ENCODE data around the gene LRCH2.

DNA sequence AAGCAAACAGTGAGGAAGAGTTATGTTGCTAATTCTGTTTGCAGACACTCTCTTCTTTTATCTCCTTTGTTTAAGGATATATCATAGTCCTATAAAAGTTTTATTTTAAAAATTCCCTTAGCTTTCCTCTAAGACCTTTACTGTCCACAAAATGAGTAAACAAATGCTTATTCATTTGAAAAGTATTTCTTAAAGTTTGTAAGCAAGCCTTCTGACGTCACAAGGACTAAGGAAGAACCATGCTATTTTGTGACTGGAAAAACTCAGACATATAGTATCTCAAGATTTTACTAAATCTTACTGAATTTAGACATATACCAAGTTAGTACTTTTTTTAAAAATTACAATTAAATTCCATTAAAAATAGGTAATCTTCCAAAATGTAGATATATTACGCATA is 49.9 kb downstream of the LRCH2 start:
- TF ChIP-seq, protein P1, sequence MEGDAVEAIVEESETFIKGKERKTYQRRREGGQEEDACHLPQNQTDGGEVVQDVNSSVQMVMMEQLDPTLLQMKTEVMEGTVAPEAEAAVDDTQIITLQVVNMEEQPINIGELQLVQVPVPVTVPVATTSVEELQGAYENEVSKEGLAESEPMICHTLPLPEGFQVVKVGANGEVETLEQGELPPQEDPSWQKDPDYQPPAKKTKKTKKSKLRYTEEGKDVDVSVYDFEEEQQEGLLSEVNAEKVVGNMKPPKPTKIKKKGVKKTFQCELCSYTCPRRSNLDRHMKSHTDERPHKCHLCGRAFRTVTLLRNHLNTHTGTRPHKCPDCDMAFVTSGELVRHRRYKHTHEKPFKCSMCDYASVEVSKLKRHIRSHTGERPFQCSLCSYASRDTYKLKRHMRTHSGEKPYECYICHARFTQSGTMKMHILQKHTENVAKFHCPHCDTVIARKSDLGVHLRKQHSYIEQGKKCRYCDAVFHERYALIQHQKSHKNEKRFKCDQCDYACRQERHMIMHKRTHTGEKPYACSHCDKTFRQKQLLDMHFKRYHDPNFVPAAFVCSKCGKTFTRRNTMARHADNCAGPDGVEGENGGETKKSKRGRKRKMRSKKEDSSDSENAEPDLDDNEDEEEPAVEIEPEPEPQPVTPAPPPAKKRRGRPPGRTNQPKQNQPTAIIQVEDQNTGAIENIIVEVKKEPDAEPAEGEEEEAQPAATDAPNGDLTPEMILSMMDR (conservative IDR thresholded peaks at IDR 0.05 in 1 of 2, IDR thresholded peaks at IDR 0.05 in 1 of 2; ENCODE audit: extremely low read depth in 1 of 2, insufficient read depth in 1 of 2, low read depth in 1 of 2, low read length in 2 of 2): no peak
- TF ChIP-seq EZH2 (IDR thresholded peaks at IDR 0.05; ENCODE audit: borderline replicate concordance, low read length): no peak

Measured in mammary epithelial cell (primary cell).